GM12801 (cell line): ENCODE data around the gene CADPS2.

Experiments
- TF ChIP-seq, protein P1 (sequence below): IDR thresholded peaks from one replicate; pipeline ENCODE4 v1.5.1; 2011; ENCODE audit warnings: control low read depth; ENCODE audit not compliant: insufficient read length; ENCODE audit errors: extremely low read depth

CADPS2 gene

DNA sequence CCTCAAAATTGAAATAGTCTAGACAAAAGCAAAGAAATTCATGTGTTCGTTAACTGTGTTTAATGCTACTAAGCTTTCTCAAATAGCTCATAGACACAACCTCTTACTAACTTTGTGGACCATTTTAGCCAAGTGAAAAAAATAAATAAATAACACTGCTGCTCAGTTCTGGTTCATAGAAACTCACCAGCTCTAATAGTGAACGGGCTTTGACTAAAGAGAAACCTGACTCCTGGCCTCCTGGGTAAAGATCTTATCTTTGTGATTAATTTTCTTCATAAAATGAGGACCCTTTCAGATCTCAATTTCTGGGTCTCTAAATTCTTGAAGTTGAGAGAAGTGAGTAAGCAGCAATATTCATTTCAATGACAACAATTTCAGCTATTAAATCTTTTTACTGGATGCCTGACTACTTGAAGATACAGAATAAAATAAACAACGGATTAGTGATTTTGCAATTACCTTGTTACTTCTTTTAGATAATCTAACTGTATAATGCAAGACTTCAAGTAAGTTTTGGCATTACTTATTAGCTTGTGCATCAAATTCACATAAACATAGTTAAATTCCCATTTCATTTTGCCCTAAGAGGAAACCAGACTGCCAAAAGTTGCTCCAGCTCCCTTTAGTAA, 3.1 kb downstream of the CADPS2 start:
- TF ChIP-seq, protein P1, sequence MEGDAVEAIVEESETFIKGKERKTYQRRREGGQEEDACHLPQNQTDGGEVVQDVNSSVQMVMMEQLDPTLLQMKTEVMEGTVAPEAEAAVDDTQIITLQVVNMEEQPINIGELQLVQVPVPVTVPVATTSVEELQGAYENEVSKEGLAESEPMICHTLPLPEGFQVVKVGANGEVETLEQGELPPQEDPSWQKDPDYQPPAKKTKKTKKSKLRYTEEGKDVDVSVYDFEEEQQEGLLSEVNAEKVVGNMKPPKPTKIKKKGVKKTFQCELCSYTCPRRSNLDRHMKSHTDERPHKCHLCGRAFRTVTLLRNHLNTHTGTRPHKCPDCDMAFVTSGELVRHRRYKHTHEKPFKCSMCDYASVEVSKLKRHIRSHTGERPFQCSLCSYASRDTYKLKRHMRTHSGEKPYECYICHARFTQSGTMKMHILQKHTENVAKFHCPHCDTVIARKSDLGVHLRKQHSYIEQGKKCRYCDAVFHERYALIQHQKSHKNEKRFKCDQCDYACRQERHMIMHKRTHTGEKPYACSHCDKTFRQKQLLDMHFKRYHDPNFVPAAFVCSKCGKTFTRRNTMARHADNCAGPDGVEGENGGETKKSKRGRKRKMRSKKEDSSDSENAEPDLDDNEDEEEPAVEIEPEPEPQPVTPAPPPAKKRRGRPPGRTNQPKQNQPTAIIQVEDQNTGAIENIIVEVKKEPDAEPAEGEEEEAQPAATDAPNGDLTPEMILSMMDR = no peak

DNA sequence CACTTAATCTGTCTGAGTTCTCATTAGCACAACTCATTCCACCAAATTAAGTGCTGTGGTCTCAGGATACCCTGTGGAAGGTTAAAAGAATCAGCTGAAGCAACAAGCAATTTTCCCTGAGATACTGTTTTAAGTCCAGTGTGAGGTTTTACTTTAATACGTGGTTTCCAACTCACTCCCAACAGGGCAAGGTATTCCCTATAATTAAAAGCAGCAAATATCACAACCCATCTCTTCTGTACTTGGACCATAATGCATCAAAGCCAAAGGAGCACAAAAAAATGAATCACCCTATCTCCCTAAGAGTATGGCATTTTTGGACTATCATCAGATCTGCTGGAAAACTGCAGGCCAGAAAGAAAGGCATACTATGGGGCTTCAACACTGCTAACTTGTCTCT, 4.9 kb downstream of the CADPS2 start:
- TF ChIP-seq, protein P1 = no peak

DNA sequence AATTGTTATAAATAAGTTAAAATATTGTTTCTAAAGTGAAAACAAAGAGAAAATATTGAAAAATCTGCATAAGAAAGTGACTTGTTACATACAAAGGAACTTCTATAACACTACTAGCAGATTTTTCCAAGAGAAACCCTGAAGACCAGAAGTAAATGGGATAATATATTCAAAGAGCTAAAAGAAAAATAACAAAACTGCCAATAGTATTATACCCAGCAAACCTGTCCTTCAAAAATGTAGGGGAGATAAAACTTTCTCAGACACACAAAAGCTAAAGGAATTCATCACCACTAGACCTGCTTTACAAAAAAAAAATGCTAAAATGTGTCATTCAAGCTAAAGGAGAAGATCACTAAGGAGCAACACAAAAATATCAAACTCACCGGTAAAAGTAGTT, 17.0 kb downstream of the CADPS2 start:
- TF ChIP-seq, protein P1 = no peak

DNA sequence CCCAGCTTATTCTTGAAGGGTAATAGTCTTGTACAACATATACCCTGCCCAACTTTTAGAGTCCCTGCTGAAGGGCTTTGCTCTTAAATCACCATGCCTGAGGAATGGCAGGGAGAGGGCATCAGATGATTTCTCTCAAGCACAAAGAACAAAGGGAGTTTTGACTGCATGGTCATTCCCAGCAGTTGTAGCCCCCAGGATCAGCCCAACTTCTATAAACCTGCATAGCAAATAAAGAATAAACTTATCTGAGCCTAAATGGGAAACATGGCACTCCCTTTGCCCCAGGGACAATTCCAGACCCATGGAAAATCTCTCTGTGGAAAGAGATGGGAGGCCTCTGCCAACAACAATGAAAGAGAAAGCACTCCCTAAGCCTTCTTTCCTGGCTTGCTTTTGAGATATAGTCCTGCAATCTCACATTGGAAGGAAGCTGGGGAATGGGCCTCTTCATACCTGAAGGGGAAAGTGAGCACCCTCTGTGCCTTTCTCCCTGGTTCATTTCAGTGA, 18.7 kb downstream of the CADPS2 start:
- TF ChIP-seq, protein P1 = no peak

DNA sequence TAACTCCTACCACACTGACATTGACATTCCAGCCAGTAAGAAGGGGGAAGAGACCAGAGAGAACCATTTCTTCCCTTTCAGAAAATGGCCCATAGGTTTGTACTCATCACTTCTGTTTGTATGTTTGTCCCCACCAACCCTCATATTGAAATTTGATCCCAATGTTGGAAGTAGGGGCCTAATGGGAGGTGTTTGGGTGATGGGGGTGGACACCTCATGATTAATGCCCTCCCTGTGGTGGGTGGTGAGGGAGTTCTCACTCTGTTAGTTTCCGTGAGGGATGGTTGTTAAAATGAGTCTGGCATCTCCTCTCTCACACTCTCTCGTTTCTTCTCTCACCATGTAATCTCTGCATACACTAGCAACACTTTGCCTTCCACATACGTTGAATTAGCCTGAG, 21.4 kb downstream of the CADPS2 start:
- TF ChIP-seq, protein P1 = no peak

DNA sequence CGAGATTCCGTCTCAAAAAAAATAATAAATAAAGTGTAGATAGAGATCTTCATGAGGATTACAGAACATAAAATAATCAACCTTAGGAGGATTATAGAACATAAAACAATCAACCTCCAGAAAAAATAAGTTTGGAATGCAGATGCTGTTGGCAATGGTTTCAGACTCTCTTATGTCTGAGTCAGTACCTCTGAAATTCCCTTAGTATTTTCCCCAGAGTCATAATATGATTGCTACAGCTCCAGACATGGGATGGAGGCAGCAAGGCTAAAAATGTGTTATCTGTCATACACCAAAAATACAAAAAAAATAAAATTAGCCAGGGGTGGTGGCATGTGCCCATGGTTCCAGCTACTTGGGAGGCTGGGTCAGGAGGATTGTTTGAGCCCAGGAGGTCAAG, 22.2 kb downstream of the CADPS2 start:
- TF ChIP-seq, protein P1 = no peak

DNA sequence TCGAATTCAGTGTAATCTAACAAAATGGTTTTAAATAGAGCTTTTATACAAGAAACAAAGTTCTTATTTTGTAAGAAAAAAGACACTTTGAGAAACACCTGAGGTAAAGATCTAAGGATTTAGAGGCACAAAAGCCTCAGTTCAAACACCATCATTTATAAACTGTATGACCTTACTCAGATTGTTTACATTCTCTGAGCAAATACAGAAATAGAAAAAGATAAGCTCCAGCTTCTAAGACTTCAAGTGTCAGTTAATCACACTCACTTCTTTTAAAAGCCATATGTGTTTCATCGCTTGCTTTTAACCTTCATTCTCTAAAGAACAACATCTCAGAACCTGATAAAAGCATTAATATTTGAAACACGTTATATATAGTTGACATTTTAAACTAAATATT, 27.9 kb downstream of the CADPS2 start:
- TF ChIP-seq, protein P1 = no peak

DNA sequence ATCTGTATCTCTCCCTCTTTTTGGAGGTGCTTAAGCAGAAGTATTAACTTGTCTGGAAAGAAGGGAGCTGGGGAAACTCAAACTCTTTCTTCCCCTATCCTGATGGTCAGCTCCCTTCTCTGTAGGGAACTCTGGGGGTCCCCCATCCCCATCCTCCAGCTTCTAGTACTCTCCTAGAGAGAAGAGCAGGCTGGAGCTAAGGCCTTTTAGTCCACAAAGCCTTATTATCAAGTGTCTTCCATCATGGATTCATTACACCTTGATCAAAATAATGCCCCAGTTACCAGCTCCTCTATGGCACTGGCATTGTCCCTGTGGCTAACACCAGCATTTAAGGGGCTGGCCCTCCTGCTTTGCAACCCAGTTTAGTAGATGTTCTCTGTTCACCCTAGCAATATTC, 35.7 kb downstream of the CADPS2 start:
- TF ChIP-seq, protein P1 = no peak
